HPDE6-E6E7 (cell line): ENCODE results near the gene FAM83B.
"Not testable (repeated sequence)": the region's sequence is repeated elsewhere in the genome, so short reads cannot be mapped to it uniquely, and the experiment has no call there.

Source experiments
- DNase-seq: peaks from one replicate; pipeline ENCODE4 v3.0.0; 2011; ENCODE audit warnings: missing footprints; ENCODE audit errors: extremely low spot score

Gene FAM83B

GRCh38 chr6:54860132-54860531 is 13.6 kb downstream of the FAM83B start:
- no peak for DNase-seq

GRCh38 chr6:54860739-54861138 is 14.2 kb downstream of the FAM83B start:
- no peak for DNase-seq

- DNase-seq: no peak
These were observed 15.5 kb downstream of the FAM83B start for GRCh38 chr6:54861905-54862616.

GRCh38 chr6:54864272-54864671 is 17.7 kb downstream of the FAM83B start:
- no peak for DNase-seq

- DNase-seq: no peak
These were observed 18.6 kb downstream of the FAM83B start for GRCh38 chr6:54865091-54865631.

GRCh38 chr6:54868556-54868955 is 22.0 kb downstream of the FAM83B start:
- no peak for DNase-seq

- no peak for DNase-seq
These were observed 27.0 kb downstream of the FAM83B start for GRCh38 chr6:54873599-54873998.

GRCh38 chr6:54874349-54875048 is 27.9 kb downstream of the FAM83B start:
- DNase-seq: peak; percentile 71

- DNase-seq: no peak
These were observed 29.0 kb downstream of the FAM83B start for GRCh38 chr6:54875539-54875938.

GRCh38 chr6:54876365-54876764 is 29.8 kb downstream of the FAM83B start:
- DNase-seq: no peak

- DNase-seq: no peak
These were observed 30.3 kb downstream of the FAM83B start for GRCh38 chr6:54876871-54877270.

GRCh38 chr6:54877713-54878317 is 31.2 kb downstream of the FAM83B start:
- no peak for DNase-seq

GRCh38 chr6:54878718-54879117 is 32.1 kb downstream of the FAM83B start:
- DNase-seq: no peak

- peak; percentile 26 for DNase-seq
These were observed 32.8 kb downstream of the FAM83B start for GRCh38 chr6:54879188-54879985.

GRCh38 chr6:54881067-54881730 is 34.6 kb downstream of the FAM83B start:
- DNase-seq: no peak

GRCh38 chr6:54881891-54882290 is 35.3 kb downstream of the FAM83B start:
- not testable (repeated sequence) for DNase-seq

- DNase-seq: no peak
These were observed 40.5 kb downstream of the FAM83B start for GRCh38 chr6:54886932-54887584.

- no peak for DNase-seq
These were observed 45.0 kb downstream of the FAM83B start for GRCh38 chr6:54891536-54891935.

- peak; percentile 46 for DNase-seq
These were observed 46.3 kb downstream of the FAM83B start for GRCh38 chr6:54892831-54893230.

GRCh38 chr6:54893818-54894217 is 47.2 kb downstream of the FAM83B start:
- DNase-seq: no peak

- no peak for DNase-seq
These were observed 49.7 kb downstream of the FAM83B start for GRCh38 chr6:54896302-54896701.
